Measurements from ENCODE around the gene HOXC13.

DNA sequence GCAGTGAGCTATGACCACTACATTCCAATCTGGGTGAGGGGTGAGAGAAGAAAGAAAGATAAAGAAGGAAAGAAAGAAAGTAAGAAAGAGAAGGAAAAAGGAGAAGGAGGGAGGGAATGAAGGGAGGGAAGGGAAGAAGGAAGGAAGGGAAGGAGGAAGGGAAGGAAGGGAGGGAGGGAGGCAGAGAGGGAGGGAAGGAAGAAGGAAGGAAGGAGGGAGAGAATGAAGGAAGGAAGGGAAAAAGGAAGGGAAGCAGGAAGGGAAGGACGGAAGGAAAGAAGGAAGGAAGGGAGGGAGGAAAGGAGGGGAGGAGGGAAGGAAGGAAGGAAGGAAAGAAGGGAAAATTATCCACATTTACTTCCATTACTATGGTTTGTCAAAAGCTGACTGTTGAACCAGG lies 39.4 kb upstream of the HOXC13 start:
- TF ChIP-seq, protein P1, sequence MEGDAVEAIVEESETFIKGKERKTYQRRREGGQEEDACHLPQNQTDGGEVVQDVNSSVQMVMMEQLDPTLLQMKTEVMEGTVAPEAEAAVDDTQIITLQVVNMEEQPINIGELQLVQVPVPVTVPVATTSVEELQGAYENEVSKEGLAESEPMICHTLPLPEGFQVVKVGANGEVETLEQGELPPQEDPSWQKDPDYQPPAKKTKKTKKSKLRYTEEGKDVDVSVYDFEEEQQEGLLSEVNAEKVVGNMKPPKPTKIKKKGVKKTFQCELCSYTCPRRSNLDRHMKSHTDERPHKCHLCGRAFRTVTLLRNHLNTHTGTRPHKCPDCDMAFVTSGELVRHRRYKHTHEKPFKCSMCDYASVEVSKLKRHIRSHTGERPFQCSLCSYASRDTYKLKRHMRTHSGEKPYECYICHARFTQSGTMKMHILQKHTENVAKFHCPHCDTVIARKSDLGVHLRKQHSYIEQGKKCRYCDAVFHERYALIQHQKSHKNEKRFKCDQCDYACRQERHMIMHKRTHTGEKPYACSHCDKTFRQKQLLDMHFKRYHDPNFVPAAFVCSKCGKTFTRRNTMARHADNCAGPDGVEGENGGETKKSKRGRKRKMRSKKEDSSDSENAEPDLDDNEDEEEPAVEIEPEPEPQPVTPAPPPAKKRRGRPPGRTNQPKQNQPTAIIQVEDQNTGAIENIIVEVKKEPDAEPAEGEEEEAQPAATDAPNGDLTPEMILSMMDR (IDR thresholded peaks at IDR 0.05; ENCODE audit: poor library complexity) = no peak
- no peak for TF ChIP-seq EZH2phosphoT487 (IDR thresholded peaks at IDR 0.05; ENCODE audit: low read depth, severe bottlenecking, unreplicated experiment)
- TF ChIP-seq EZH2 (IDR thresholded peaks at IDR 0.05; ENCODE audit: borderline replicate concordance) = no peak
